C1 segment of cervical spinal cord (tissue), 14 donors: ENCODE data around the gene PAPLN.
A peak's percentile ranks its signal among the peaks of the same experiment; 100 is the strongest.
"Not testable (repeated sequence)": the region's sequence is repeated elsewhere in the genome, so short reads cannot be mapped to it uniquely, and the experiment has no call there.

Experiments
- DNase-seq, 14 donors: peaks; one replicate each; lab custom pipeline; 2025; lab: John Stamatoyannopoulos, UW

The PAPLN gene, protein sequence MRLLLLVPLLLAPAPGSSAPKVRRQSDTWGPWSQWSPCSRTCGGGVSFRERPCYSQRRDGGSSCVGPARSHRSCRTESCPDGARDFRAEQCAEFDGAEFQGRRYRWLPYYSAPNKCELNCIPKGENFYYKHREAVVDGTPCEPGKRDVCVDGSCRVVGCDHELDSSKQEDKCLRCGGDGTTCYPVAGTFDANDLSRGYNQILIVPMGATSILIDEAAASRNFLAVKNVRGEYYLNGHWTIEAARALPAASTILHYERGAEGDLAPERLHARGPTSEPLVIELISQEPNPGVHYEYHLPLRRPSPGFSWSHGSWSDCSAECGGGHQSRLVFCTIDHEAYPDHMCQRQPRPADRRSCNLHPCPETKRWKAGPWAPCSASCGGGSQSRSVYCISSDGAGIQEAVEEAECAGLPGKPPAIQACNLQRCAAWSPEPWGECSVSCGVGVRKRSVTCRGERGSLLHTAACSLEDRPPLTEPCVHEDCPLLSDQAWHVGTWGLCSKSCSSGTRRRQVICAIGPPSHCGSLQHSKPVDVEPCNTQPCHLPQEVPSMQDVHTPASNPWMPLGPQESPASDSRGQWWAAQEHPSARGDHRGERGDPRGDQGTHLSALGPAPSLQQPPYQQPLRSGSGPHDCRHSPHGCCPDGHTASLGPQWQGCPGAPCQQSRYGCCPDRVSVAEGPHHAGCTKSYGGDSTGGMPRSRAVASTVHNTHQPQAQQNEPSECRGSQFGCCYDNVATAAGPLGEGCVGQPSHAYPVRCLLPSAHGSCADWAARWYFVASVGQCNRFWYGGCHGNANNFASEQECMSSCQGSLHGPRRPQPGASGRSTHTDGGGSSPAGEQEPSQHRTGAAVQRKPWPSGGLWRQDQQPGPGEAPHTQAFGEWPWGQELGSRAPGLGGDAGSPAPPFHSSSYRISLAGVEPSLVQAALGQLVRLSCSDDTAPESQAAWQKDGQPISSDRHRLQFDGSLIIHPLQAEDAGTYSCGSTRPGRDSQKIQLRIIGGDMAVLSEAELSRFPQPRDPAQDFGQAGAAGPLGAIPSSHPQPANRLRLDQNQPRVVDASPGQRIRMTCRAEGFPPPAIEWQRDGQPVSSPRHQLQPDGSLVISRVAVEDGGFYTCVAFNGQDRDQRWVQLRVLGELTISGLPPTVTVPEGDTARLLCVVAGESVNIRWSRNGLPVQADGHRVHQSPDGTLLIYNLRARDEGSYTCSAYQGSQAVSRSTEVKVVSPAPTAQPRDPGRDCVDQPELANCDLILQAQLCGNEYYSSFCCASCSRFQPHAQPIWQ

DNA sequence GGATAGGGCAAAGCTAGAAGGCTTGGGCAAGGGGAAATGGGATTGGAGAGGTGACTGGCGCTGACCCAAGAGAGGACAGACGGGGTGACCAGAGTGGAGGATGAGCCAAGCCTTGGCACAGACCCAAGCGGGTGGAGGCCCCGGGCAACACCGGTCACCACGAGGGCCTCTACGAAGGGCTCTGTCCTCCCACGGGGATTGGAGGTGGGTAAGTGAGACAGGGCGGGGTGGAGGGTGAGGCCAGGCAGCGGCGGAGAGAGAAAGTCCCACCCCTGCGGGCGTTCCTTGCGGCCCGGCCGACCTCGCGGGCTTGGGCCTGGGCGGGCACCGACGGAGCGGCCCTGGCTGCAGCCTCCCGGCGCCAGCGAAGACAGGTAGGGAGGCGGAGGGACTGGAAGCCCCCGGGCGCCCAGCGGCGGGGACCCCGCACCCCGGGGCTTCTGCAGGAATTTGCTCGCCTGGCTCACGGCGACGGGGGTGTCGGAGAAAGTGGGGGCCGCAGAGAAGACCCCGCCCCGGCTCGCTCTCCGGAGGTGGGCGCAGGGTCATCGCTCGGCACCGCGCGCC lies at the start of gene PAPLN:
Gene PAPLN, plus strand, starts transcription at position 288 of the 567 bp plus-strand sequence. CDS start 2,273 bp downstream, outside the sequence.
- peak in 1 of 14 donors; percentile 15 for DNase-seq

DNA sequence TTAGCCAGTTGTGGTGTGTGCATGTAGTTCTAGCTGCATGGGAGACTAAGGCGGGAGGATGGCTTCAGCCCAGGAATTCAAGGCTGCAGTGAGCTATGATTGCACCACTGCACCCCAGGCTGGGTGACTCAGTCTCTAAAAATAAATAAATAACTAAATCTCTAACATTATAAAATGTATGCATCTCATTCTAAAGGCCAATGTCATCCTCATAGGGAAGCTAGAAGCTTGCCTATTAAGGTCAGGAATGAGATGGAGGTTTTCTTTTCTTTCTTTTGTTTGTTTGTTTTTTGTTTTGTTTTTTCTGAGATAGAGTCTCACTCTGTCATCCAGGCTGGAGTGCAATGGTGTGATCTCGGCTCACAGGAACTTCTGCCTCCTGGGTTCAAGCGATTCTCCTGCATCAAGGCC lies 48.8 kb upstream of the PAPLN start:
- no peak for DNase-seq

DNA sequence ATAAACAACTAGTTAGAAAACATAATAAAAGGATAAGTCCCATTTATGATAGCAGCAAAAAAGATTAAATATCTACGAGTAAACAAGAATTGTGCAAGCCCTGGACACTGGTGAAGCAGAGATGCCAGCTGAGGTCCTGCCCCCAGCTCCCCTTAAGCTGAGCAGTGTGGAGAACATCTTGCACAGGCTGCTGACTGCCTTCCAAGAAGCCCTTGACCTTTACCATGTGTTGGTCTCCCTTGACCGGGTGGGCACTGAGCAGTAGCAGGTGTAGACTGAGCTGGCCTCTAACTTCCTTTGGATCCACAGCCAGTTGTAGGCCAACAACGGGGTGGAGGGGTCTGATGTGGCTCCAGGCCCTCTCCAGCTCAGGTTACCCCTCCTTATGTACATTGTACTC lies 47.7 kb upstream of the PAPLN start:
- no peak for DNase-seq

DNA sequence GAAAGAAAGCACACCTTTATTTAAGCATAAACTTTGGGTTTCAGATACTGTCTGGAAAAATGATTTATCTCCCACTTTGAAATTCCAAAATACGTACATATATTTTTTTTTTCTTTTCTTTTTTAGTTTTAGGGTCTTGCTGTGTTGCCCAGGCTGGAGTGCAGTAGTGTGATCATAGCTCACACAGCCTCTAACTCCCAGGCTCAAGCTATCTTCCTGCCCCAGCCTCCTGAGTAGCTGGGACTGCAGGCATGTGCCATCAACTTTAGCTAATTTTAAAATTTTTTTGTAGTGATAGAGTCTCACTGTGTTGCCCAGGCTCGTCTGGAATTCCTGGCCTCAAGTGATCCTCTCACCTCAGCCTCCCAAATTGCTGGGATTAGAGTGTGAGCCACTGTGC lies 45.9 kb upstream of the PAPLN start:
- DNase-seq = no peak

DNA sequence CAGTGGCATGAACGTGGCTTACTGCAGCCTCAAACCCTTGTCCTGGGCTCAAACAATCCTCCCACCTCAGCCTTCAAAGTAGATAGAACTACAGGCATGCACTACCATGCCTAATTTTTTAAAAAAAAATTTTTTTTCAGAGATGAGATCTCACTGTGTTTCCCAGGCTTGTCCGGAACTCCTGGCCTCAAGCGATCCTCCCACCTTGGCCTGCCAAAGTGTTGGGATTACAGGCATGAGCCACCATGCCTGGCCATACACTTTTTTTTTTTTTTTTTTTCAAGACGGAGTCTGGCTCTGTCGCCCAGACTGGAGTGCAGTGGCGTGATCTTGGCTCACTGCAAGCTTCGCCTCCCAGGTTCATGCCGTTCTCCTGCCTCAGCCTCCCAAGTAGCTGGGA lies 43.0 kb upstream of the PAPLN start:
- DNase-seq = not testable (repeated sequence)

DNA sequence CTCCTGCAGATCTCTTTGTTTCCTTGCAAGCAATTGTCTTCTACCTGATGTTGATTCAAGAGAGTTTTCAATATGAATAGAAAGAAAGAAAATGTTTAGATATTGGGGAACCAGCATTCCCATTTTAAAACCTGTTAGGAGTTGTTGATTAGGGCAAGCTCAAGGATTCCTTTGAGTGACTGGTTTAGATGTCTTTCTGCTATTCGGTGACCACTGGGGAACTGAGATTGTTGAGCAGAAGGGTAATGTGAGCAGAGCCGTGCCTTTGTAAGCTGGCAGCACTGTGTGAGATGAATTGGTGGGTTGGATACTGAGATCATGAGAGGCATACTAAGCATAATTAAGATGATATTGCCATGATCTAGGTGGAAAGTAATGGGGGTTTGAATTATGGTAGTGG lies 39.1 kb upstream of the PAPLN start:
- no peak for DNase-seq

DNA sequence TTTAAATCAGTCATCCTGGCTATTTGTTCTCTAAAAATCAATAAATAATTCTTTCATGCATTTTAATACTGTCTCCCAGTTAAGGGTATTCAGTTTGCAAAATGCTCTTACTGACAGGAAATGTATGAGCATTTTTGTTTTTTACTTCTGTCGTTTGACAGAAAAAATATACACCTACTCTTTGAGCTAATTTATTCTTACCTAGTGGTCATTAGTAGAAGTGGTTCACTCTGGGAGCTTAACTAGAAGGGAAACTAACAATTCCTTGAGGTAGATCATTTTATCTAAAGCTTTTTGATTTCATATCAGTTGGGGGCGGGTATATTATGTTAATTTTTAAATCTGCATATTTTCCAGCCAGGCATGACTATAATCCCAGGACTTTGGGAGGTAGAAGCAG lies 33.8 kb upstream of the PAPLN start:
- no peak for DNase-seq

DNA sequence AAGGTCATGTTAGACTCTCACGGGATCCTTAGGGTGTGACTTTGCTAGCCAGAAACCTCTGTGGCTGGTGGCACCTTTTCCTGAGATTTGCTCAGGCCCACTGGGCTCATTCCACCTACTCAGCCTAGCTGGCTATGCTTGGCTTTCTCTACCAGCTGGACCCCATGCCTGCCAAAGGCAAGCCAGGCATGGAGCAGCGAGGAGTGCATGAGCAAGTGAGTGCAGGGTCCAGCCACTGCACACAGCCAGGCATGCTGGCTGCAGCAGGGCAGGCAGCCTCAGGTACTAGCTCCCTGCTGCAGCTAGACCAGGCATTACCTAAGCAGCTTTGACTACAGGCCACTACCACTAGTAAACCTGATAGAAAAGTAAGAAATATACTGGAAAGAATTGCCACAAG lies 29.7 kb upstream of the PAPLN start:
- DNase-seq = no peak

DNA sequence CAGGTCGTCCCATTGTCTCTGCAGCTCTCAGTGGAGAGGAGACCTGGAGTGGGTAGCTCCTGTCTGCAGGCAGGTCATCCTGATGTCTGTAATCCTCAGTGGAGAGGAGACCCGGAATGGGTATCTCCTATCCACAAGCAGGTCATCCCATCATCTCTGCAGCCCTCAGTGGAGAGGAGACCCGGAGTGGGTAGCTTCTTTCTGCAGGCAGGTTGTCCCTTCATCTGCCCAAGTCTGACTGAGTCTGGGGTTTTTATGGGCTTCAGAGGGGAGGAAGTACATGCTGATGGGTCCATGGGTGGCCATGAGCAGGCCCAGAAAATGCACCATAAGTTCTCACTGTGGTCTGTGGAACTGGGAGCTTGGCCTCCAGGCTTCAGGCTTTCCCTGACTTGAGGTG lies 28.9 kb upstream of the PAPLN start:
- no peak for DNase-seq

DNA sequence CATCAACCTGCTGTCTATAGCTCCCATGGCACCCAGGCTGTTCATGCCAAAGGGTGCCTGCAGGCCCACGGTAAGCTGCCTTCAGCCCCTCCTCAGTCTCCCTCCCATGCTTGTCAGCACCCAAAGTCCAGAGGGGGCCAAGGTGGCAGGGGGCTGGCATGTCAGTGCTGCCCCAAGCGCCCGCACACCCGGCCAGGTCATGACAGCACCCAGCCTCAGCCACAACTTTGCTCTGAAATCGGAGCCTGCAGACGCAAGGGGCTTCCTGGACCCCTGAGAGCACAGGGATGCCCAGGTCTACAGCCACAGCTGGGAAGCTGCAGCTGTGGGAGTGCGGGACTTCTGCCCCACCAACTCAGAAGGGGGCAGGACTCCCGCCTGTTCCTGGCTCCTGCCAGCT lies 28.5 kb upstream of the PAPLN start:
- DNase-seq = no peak

DNA sequence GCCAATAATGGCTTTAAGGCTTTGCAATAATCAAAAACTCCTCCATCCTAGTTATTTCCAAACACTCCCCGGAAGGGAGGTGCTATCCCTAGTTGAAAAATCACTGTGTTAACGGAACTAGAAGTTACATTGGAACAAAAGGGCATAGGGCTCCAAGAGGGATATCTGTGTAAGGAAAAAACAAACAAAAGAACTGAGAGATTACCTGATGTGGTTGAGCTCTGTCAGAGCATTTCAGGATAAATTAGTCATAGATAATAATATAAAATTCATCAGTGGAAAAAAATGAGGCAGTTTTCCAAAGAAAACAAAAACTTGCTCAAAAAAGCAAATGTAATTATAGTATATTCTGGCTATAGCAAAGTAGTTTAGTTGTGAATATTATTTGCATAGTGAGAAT lies 27.4 kb upstream of the PAPLN start:
- DNase-seq = no peak

DNA sequence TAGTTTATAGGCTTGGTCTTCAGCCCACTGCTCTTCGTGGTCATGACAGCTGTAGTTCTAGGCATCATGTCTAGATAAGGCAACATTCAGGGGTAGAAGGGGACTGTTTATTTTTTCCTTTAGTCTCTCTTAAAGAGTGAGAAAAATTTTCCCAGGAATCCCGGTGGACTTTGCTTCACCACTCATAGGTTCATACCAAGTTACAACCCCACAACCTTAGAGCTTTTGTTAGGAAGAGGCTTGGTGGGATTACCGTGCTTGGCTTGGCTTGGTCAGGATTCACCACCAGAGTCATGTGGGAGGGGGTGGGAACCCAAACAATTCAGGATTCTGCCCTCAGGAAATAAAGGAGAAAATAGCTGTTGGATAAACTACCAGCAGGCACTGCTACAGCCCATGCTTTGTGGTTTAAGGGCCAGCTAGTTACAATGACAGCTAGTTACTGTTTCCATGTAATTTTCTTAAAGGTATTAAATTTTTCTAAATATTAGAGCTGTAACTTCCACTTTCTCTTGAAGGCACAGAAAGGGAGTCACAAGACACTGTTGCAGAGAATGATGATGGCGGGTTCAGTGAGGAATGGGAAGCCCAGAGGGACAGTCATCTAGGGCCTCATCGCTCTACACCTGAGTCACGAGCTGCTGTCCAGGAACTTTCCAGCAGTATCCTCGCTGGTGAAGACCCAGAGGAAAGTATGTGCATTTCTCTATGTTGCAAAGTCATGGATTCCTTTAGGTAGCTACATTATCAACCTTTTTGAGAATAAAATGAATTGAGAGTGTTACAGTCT lies 25.9 kb upstream of the PAPLN start:
- DNase-seq = no peak

DNA sequence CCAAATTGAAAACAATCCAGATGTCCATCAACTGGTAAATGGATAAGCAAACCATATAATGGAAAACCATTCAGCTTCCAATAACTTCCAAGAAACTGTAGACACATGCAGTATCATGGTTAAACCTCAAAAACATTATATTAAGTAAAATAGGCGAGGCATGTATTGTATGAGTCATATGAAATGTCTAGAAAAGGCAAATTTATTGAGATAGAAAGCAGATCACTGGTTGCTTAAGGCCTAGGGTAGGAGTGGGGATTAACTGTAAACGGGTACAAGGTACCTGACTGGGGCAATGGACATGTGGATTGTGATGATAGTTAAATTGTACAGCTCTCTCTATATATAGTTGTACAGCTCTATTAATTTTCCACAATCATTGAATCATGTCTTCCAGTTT lies 21.3 kb upstream of the PAPLN start:
- DNase-seq = no peak

DNA sequence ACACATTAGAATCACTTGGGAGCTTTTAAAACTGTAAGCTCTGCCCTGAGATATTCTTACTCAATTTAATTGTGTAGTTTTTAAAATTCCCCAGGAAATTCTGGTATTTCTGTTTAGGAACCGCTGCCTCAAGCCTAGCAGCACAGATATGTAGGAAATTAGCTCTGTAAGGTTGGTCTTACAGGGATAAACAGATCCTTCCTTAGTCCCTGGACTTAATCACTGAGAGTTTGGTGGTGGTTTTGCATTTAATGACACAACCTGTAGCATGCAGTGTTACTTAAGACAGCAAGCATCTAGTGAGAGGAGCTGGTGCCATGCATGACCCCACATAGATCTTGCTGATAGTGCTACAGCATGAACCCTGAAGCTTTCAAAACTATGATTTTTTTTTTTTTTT lies 19.9 kb upstream of the PAPLN start:
- DNase-seq = no peak

DNA sequence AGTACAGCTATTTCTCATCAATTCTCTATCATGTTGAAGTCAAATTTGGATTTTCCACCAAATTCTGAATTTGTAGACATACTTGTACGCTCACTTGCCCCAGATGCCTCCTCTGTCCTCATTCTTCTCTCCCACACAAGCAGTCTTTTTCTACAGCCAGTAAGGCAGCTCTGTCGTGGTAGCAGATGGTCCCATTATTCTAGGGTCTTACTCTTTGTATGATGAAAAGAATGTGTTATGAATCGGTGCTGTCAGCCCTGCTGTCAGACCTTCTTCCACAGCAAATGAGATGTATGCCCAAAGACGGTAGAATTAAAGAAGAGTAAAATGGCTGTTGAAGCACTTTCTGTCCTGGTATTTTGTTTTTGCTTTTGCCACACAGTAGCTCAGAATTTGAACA lies 17.2 kb upstream of the PAPLN start:
- no peak for DNase-seq

DNA sequence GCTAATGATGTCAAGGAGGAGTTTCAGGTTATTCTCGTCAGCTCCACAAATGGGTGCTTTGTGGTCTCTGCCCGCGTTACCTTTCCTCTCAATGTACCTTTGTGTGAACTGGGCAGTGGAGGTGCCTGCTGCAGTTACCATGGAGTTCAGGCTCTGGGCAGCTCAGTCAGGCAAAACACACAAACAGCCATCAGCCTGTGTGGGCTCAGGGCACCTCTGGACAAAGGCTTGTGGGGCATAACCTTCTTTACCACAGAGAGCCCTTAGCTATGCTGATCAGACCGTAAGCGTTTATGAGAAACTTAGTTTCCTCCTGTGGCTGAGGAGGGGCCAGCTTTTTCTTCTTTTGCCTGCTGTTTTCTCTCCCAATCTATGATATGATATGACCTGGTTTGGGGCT lies 16.7 kb upstream of the PAPLN start:
- DNase-seq = no peak

DNA sequence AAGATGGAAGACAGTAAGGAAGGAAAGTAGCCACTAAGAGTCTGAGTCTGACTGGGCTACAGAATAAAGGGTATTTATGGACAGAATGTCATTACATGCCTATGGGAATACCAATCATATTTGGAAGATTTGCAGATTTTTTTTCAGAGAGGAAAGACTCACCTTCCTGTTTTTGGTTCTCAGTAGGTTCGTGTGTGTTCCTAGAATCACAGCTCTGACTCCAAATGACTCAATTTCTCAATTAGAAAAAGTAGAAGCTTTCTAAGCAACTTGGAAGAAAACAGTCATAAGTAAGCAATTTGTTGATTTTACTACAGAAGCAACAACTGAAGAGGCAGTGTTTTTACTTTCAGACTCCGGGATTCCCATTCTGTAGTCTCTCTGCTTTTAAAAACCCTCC lies 15.4 kb upstream of the PAPLN start:
- no peak for DNase-seq

DNA sequence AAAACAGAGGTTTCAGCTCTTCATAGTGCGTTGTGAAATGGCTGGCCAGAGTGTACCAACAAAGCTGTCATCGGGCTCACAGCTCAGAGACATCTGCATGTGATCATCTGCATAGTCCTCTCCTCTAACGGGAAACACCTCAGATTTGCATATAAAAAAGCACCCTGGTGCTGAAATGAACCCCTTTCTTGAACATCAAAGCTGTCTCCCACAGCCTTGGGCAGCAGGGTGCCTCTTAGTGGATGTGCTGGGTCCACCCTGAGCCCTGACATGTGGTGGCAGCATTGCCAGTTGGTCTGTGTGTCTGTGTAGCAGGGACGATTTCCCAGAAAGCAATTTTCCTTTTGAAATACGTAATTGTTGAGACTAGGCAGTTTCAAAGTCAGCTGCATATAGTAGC lies 14.3 kb upstream of the PAPLN start:
- DNase-seq = peak in 6 of 14 donors; percentile 16 to 38 (median 24)

DNA sequence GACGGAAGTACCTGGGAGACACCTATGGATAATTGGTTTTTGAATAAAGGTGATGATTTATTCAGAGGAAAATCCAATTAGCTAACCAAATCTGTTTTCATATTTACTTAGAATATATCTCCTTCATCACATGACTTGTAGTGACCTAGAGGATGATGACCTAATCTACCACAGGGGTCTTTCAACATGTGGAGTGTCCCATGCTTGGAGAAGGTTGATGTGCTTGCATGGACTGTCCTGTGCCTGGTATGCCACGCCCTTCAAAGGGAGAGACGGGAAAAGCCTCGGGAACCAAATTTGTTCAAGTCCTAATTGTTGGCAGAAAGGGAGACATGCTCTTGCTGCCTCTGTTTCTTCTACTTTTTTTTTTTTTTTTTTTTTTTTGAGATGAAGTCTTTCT lies 11.8 kb upstream of the PAPLN start:
- DNase-seq = no peak

DNA sequence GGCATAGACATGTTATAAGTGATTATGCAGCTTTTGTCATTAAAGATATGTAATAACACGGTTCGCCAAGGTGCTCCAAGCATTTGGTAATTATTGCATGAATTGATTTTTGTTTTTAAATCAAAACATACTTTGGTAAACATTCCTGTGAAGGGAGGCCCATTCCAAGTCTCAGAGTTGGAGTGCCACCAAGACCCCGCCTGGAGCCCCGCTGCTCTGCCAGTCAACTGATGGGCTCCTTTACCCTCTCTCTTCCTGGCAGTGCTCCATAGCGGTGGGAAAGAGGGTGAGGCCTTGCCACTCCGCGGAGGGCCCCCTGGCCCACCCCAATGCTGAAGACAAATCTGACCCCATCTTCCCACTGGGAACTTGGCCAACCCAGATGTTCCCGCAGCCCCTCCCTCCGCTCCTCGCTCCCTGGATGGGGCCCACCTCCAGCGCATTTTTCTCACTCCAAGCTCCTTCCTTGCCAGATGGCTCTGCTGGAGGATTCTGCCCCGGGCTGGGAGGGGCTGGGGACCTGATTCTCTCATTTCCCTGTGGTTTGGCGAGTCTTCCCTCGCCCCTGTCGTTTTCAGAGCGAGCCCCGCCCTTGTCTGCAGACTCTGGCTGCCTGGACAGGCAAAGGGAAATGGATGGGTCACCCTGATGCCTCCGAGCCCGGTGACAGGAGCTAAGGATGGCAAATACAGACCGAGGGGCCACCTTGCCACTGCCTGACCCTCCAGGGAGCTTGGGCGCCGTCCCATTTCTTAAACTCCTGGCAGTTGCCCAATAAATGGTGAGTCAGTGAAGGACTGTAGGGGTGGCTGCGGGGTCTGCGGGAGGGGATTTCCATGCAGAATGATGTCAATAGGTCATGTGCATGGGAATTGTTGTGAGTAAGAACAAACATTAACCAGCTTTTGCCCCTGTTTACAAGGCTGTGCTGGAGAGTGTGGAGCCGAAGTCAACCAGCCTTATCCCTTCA lies 9.2 kb upstream of the PAPLN start:
- peak in 4 of 14 donors; percentile 10 to 40 (median 25) for DNase-seq
